Measurements from ENCODE around the gene ADORA3.
A peak's percentile ranks its signal among the peaks of the same experiment; 100 is the strongest.

The ADORA3 gene

DNA sequence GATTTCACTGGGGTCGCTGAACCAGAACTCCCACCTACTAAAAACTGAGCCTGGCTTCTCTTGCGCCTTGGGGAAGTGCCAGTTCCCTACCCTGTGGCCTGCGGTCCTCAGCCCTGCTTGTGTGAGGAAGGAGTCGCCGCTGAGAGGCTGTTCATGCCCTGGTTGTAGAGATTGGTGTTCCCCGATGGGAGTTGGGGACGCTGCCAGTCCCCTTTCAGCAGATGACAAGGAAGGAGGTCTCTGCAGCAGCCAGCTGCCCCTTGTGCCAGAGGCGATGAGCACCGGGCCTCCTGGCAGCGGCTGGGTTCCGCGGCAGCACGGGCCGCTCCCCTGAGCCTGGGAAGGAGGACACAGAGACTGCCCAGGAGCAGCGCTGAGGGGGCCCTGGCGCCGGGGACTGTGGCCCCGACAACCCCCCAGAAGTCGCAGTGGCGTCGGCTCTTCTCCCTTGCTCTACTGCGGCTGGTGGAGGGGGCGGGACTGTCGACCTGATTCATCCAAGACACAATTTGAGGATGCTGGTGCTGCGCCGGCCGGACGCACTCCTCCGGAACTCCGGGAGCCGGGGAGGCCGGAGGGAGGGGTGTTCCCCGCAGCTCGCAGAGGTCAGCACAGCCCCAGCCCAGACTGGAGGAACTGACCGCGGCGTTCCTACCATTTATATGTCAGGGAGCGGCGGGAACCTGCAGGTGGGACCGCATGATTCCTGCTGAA is 12.0 kb upstream of the ADORA3 start:
- in situ Hi-C loops (cut with MboI; ENCODE audit: low sequenced_read_pairs, unreplicated experiment): loop anchor here (10.0 kb wide), 1 partner anchor 129 kb away; no protein-coding TSS in a partner anchor

GRCh38 chr1:111513410-111514020 is 10.1 kb upstream of the ADORA3 start:
- no peak for DNase-seq (ENCODE audit: low spot score)
- in situ Hi-C loops (cut with MboI; ENCODE audit: low sequenced_read_pairs, unreplicated experiment): loop anchor here (10.0 kb wide), 1 partner anchor 131 kb away; no protein-coding TSS in a partner anchor
- TF ChIP-seq, protein P1, sequence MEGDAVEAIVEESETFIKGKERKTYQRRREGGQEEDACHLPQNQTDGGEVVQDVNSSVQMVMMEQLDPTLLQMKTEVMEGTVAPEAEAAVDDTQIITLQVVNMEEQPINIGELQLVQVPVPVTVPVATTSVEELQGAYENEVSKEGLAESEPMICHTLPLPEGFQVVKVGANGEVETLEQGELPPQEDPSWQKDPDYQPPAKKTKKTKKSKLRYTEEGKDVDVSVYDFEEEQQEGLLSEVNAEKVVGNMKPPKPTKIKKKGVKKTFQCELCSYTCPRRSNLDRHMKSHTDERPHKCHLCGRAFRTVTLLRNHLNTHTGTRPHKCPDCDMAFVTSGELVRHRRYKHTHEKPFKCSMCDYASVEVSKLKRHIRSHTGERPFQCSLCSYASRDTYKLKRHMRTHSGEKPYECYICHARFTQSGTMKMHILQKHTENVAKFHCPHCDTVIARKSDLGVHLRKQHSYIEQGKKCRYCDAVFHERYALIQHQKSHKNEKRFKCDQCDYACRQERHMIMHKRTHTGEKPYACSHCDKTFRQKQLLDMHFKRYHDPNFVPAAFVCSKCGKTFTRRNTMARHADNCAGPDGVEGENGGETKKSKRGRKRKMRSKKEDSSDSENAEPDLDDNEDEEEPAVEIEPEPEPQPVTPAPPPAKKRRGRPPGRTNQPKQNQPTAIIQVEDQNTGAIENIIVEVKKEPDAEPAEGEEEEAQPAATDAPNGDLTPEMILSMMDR (IDR thresholded peaks at IDR 0.05; ENCODE audit: borderline replicate concordance, control extremely low read depth, extremely low read depth, insufficient read depth, missing control alignments): no peak

More for the DNA sequence above, 12.0 kb upstream of the ADORA3 start:
- TF ChIP-seq, protein P1 (IDR thresholded peaks at IDR 0.05; ENCODE audit: borderline replicate concordance, control extremely low read depth, extremely low read depth, insufficient read depth, missing control alignments): no peak
- peak; percentile 55 for DNase-seq (ENCODE audit: low spot score)

GRCh38 chr1:111512931-111513330 is 9.5 kb upstream of the ADORA3 start:
- no peak for DNase-seq (ENCODE audit: low spot score)
- in situ Hi-C loops (cut with MboI; ENCODE audit: low sequenced_read_pairs, unreplicated experiment): loop anchor here (10.0 kb wide), 1 partner anchor 132 kb away; no protein-coding TSS in a partner anchor
- TF ChIP-seq, protein P1 (IDR thresholded peaks at IDR 0.05; ENCODE audit: borderline replicate concordance, control extremely low read depth, extremely low read depth, insufficient read depth, missing control alignments): no peak

DNA sequence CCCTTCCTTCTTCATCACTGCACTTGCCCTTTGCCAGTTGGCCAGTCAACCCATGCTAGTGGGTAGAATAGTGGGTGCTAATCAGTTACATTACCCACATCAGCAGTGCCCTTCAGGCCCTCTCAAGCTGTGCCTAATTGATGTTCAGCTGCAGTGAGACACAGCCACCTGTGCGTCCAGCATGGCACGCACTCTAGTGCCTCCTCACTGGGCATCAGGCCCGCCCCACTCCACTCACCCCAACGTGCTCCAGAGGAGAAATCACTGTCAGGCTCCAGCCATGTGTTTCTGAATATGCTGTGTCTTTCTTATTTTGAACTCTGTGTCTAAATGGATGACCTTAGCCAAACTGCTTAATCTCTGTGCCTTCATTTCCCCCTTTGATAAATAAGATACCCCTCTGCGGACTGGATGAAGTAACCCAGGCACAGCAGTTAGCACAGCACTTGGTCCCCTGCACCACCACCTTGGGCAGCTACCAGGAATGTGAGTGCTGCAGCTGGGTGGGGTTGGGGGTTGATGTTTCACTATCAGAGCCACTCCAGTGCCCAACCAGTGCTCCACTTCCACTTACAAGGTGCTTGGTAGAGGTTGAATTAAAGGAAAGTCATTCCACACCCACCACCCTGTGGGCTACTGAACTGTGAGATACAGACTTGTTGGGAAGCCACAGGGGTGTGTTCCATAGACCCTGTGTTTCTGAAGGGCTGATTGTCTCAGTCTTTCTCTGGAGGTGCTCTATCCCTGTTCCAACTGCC is 8.9 kb upstream of the ADORA3 start:
- no peak for DNase-seq (ENCODE audit: low spot score)
- TF ChIP-seq, protein P1 (IDR thresholded peaks at IDR 0.05; ENCODE audit: borderline replicate concordance, control extremely low read depth, extremely low read depth, insufficient read depth, missing control alignments): no peak
- in situ Hi-C loops (cut with MboI; ENCODE audit: low sequenced_read_pairs, unreplicated experiment): loop anchor here (10.0 kb wide), 1 partner anchor 132 kb away; no protein-coding TSS in a partner anchor

GRCh38 chr1:111511370-111511769 is 7.9 kb upstream of the ADORA3 start:
- in situ Hi-C loops (cut with MboI; ENCODE audit: low sequenced_read_pairs, unreplicated experiment): loop anchor here (10.0 kb wide), 1 partner anchor 133 kb away; no protein-coding TSS in a partner anchor
- DNase-seq (ENCODE audit: low spot score): no peak
- TF ChIP-seq, protein P1 (IDR thresholded peaks at IDR 0.05; ENCODE audit: borderline replicate concordance, control extremely low read depth, extremely low read depth, insufficient read depth, missing control alignments): no peak

DNA sequence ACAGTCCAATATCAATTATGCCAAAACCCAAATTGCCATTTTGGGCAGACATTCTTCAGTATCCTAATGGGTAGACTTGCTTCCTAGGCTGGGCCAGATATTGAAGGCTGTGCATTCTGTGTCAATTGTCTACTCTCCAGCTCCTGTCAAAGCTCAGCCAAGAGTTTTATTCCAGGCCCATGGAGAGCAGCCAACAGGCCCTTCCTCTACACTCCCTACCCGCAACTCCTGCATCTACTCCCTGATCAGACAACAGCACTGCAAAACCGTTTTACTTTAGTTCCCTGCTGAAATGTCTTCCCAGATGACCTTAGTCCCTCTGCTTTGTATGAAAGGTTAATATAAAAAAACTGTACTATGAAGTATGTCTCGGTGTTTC is 6.6 kb upstream of the ADORA3 start:
- in situ Hi-C loops (cut with MboI; ENCODE audit: low sequenced_read_pairs, unreplicated experiment): loop anchor here (10.0 kb wide), 3 partner anchors 135 to 235 kb away; no protein-coding TSS in a partner anchor
- TF ChIP-seq, protein P1 (IDR thresholded peaks at IDR 0.05; ENCODE audit: borderline replicate concordance, control extremely low read depth, extremely low read depth, insufficient read depth, missing control alignments): no peak
- DNase-seq (ENCODE audit: low spot score): no peak

Data from GM13976 (cell line).